Fibroblast of lung (primary cell): ENCODE results near the gene GSE1.

ENCODE experiments used
- CTCF ChIP-seq, 2 donors: IDR thresholded peaks in 1 of 2; conservative IDR thresholded peaks in 1 of 2; 1 replicate in 1 of 2; 2 replicates in 1 of 2; pipeline ENCODE4 v1.5.1; 2011 to 2012; ENCODE audit warnings: low read length in 2 of 2, control low read depth in 1 of 2, inconsistent platforms in 1 of 2, low read depth in 1 of 2, mild to moderate bottlenecking in 1 of 2
- EZH2 ChIP-seq: IDR thresholded peaks from 2 replicates; pipeline ENCODE4 v1.5.1; 2012; ENCODE audit warnings: low read length, control low read depth, mild to moderate bottlenecking; ENCODE audit errors: missing control alignments

GRCh38 chr16:85657267-85657650, 44.1 kb downstream of the GSE1 start:
- TF ChIP-seq EZH2: no peak
- no peak for TF ChIP-seq CTCF (conservative IDR thresholded peaks at IDR 0.05 in 1 of 2, IDR thresholded peaks at IDR 0.05 in 1 of 2; ENCODE audit: low read depth in 1 of 2, low read length in 2 of 2)
